Dedifferentiated amniotic fluid mesenchymal stem cell (primary cell): ENCODE results near the gene TADA2B.

Experiments
- DNase-seq: peaks from one replicate; pipeline ENCODE4 v3.0.0-alpha.2; 2016; ENCODE audit errors: extremely low spot score

TADA2B gene

DNA sequence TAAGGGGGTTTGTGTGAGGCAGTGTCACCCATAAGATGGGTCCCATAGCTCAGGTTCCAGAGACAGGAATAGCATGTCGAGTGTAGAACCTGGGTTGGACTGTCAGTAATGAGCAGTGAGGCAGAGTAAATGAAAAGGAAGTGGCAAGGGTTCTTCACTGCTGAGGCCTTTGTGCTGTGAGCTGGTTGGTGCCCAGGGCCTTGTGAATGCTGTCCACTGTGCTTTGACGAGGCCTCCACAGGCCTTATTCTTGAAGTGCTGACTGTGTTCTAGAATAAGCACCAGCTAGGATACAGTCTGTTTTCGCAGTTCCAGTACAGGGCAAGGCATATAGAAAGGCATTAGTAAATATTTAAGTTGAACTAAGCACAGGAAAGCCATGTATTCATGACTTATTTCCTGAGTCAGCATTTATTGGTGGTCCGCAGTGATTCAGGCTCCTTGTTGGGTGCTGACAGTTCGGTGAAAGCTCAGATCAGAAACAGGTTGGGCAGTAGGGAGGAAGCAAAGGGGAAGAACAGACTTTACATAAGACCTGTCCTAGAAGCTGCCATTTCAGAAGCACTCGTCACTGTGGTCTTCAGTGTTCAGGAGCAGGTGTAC, 25.6 kb upstream of the TADA2B start:
- no peak for DNase-seq

DNA sequence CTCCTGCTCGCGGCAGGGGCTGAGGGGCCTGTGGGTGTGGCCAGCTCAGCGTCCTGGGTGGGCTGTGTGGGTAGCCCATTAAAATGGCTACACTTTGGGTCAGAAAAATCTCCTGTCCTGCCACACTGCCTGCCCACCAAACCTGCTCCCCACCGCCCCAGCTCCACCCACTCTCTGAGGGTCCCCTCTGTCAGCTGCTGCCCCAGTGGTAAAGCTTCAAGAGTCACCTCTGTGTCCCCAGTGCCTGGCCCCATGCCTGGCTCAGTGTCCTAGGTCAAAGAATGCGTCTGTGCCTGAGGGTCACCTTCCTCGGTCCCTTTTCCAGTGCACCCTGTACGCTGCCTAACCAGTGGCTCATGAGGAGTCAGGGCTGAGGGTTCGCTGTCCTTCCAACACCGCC, 24.9 kb upstream of the TADA2B start:
- no peak for DNase-seq

DNA sequence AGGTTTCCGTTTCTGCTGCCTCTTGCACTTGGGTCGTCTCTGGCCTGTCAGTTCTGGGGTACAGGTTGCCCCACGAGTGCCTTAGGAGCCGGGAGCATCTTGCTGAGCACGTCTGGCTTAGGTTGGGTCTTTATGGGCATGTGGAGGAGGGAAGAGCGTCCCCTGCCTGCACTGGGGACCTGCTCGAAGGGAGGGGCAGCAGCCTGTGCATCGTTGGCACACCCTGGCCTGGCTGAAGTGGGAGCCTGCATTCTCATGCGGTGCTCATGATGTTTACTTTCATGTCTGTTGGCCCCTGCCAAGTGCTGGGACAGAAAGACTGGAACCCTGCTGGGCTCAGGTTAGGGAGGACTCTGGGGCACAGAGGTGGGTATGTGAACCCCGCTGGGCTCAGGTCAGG, 23.8 kb upstream of the TADA2B start:
- no peak for DNase-seq

DNA sequence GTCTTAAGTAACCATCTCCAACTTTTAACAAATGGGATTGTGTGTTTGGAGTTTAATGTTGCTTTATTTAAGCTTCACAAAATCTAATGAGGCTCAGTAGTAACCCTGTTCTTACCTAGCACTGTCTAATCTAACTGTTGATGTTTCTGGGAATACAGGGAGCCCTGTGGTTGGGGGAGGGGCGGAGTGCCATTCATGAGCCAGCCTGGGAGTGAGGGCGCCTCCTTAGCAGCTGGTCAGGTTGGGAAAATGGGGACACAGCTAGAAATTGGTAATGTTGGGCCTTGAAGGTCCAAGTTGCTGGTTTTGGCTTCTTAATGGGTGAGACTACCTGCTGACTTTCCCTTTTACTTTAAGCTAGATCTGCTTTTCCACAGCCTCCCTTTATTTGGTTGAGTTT, 22.9 kb upstream of the TADA2B start:
- no peak for DNase-seq

GRCh38 chr4:7020856-7021255, 22.3 kb upstream of the TADA2B start:
- no peak for DNase-seq

DNA sequence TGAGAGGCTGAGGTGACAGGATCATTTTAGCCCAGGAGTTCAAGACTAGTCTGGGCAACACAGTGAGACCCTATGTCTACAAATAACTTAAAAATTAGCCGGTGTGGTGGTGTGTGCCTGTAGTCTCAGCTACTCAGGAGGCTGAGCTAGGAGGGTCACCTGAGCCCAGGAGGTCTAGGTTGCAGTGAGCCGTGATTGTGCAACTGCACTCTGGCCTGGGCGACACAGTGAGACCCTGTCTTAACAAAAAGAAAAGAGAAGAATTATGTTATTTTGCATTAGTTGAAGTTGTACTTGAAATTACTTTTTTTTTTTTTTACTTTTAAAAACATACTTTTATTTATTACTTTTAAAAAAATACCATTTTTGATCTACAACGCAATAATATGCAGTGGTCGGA, 21.8 kb upstream of the TADA2B start:
- no peak for DNase-seq

DNA sequence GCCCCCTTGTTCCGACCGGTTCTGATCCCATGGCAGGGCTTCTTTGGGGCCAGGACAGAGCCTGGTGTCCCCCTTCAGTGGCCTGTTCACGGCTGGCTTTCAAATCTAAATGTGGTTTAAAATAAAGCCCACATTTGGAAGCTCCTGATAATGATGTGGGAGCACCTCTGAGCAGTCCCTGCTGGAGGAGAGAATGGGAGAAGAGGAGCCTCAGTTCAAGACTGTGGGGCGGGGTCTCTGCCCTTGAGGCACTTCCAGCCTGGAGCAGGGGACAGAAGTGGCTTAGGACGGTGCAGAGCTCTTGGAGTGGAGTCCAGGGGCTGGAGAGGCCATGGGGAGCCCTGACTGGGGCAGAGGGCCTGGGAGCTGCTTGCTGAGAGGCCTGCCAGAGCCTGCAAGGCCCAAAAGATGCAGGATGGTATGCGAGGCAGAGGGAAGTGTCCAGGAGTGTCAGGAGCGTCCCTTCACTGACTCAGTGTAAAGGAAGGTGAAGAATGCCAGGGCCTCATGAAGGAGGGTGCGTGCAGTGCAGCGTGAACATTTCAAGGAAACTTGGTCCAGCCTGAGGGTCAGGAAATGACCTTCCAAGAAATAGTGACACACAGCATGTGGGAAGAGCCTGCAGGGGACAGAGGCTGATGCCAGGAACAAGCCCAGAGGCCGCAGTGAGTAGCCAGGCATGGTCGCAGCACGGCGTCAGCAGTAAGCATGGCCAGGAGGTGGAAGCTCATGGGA, 21.1 kb upstream of the TADA2B start:
- peak; percentile 78 for DNase-seq

DNA sequence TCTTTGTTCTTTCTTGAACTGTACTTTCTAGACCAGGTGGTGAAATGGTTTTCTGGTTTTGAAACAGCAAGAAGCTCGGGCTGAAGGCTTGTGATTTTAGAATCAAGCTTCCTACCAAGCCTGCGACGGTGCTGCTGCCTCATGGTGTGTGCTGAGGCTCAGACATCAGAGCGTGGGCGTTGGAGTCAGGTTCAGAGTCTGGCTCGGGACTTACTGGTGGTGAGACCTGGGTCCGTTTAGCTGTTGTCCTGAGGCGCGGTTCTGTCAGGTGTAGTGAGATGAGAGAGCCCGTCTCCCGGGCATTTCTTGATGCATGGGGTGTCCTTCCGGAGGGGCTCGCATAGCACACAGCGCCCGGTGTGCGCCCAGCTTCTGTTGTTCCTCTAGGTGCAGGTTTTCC, 19.7 kb upstream of the TADA2B start:
- DNase-seq: no peak

- no peak for DNase-seq
Measured at GRCh38 chr4:7023901-7024300, 19.3 kb upstream of the TADA2B start.

- no peak for DNase-seq
Measured at GRCh38 chr4:7024336-7024890, 18.8 kb upstream of the TADA2B start.

DNA sequence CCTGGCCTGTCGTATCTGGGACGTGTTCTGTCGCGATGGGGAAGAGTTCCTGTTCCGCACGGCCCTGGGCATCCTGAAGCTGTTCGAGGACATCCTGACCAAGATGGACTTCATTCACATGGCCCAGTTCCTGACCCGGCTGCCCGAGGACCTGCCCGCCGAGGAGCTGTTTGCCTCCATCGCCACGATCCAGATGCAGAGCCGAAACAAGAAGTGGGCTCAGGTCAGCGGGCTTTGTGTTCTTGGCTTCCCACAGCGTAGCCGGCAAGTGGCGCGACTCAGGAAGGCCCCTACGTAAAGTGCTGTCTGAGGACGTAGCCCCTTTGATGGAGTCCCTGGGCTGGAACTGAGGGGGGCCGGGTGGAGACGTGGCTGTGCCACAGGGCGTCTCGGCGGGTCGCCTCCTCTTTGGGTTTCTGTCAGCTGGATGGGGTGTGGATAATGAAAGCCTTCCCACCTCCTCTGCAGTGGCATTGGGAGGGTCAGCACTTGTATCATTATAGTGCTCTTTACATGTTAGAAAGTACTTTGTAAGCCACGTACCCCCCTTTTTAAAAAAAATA, 18.1 kb upstream of the TADA2B start:
- DNase-seq: no peak

- DNase-seq: no peak
Measured at GRCh38 chr4:7026107-7026506, 17.1 kb upstream of the TADA2B start.

DNA sequence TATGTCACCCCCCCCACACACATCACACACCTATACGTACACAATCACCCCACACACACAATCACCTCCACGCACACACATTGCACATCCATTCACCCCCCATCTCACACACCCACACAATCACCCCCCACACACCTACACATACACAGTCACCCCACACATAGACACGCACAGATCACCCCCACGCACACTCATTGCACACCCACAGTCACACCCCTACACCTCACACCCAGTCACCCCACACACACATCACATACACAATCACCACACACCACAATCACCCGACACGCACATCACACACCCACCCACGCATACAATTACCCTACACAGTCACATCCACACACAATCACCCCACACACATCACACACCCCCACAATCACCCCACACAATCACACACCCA, 15.9 kb upstream of the TADA2B start:
- DNase-seq: no peak

- DNase-seq: no peak
Measured at GRCh38 chr4:7027913-7028312, 15.3 kb upstream of the TADA2B start.

GRCh38 chr4:7029212-7029611, 14.0 kb upstream of the TADA2B start:
- no peak for DNase-seq

DNA sequence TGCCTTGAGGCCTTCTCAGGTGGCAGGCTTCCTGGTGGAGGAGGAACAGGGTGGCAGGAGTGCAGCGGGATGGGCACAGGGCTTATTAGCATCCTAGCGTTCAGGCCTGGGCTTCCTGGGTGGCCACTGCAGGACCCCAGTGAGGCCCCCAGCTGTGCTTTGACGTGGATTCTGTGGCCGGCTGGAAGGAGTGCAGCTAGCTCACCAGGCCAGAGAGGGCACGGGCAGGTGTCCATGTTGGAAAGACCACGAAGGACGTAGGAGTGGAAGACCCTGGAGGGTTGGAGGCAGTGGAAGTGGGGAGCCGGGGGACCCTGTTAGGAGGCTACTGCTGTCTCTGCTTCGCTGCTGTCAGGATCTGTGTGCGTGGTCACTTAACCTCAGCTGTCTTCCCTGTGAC, 13.3 kb upstream of the TADA2B start:
- no peak for DNase-seq

DNA sequence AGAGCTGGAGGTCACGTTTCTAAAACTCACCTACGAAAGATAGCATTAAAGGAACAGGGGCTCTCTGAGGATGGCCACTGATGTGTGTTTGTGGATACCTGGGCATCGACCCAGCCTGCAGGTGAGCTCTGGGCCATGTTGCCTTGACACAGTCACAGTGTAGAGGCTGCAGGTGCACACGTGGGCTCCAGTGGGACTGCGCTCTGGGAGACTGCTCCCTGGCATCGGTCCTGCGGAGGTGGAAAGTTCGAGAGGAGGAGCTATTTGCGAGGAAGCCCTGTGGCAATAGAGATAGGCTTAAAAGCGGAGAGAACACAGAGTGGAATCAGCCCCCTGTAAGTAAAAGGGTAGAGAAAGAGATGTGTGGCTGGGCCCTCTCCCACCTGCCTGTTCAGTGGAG, 12.3 kb upstream of the TADA2B start:
- DNase-seq: no peak

- no peak for DNase-seq
Measured at GRCh38 chr4:7031558-7032449, 11.4 kb upstream of the TADA2B start.

GRCh38 chr4:7032596-7032995, 10.6 kb upstream of the TADA2B start:
- DNase-seq: no peak

GRCh38 chr4:7034262-7035081, 8.7 kb upstream of the TADA2B start:
- DNase-seq: no peak

- DNase-seq: no peak
Measured at GRCh38 chr4:7037425-7037824, 5.7 kb upstream of the TADA2B start.
